Upper lobe of right lung (tissue), 1 donor: ENCODE results near the gene ETV6. TPM values are rescaled to one million over a fixed set of nuclear protein-coding genes. Genes with fewer than 3 reads are reported as not detected.

Source experiments
- ATAC-seq: fragments of 200-7000 bp; cut with Tn5 transposase; one replicate; pipeline ENCODE4 v1.9.1; 2020; ENCODE audit warnings: mild to moderate bottlenecking, moderate library complexity
- DNase-seq: peaks from one replicate; pipeline ENCODE4 v3.0.0-alpha.2; 2020
- H3K27ac ChIP-seq: fragments of 200-600 bp; one replicate; pipeline ENCODE4 v1.8.0; 2022
- H3K27me3 ChIP-seq: fragments of 200-600 bp; one replicate; pipeline ENCODE4 v1.8.0; 2022; ENCODE audit warnings: mild to moderate bottlenecking
- H3K36me3 ChIP-seq: fragments of 200-600 bp; one replicate; pipeline ENCODE4 v1.8.0; 2022
- H3K4me1 ChIP-seq: fragments of 200-600 bp; one replicate; pipeline ENCODE4 v1.8.0; 2022
- H3K4me3 ChIP-seq: fragments of 200-600 bp; one replicate; pipeline ENCODE4 v1.8.0; 2022; ENCODE audit warnings: mild to moderate bottlenecking
- H3K9me3 ChIP-seq: fragments of 200-600 bp; one replicate; pipeline ENCODE4 v1.8.0; 2022
- intact Hi-C: fragments of 100-400 bp; cut with DNase I; formaldehyde crosslinking; loops from one replicate; pipeline ENCODE4 v1.11.0; 2022
- total RNA-seq: library from RNA; stranded (reverse); fragmentation: NEBNext Ultra II Directional; extraction: Animal tissue kit (Norgen Biotek cat#: 25700); gene quantifications from one replicate; pipeline ENCODE4 v1.2.1, GENCODE V29; 2021
- TF ChIP-seq, protein P1 (sequence below): fragments of 200-600 bp; IDR thresholded peaks from one replicate; pipeline ENCODE4 v1.8.0; 2022; ENCODE audit warnings: antibody characterized with exemption
- donor health status: DM: no; HTN: yes; CAD: no; lungs with severe emphysema.

ETV6 gene
- total RNA-seq, 1 donor from 2014 or later, result 45.0 TPM

DNA sequence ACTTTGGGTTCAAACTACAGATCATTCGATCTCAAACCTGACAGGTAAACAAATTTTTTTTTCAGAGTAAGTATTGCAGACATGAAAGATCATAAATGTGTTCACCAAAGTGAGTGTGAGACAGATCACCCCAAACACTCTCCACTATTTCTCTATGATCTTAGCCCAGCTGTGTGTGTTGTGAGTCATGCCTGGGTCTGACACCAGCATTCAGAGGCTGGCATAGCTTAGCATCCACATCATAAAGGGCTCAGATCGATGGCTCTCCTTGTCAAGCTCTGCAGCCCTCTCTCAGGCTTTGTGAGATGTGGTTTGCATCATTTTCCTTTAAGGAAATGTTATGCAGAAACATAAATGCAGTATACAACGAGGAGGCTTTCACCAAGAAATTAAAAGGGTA lies 164.9 kb downstream of the ETV6 start:
- peaks cover 45% of the 10 kb centered on the region for H3K4me1 ChIP-seq
- intact Hi-C loops, result no loop called here
- no peak for DNase-seq
- no peak for ATAC-seq
- no peak overlapping the region for H3K27ac ChIP-seq
- H3K4me3 ChIP-seq, result no peak overlapping the region
- no peaks in the 10 kb centered on the region for H3K27me3 ChIP-seq
- H3K36me3 ChIP-seq, result no peaks in the 10 kb centered on the region
- TF ChIP-seq, protein P1, sequence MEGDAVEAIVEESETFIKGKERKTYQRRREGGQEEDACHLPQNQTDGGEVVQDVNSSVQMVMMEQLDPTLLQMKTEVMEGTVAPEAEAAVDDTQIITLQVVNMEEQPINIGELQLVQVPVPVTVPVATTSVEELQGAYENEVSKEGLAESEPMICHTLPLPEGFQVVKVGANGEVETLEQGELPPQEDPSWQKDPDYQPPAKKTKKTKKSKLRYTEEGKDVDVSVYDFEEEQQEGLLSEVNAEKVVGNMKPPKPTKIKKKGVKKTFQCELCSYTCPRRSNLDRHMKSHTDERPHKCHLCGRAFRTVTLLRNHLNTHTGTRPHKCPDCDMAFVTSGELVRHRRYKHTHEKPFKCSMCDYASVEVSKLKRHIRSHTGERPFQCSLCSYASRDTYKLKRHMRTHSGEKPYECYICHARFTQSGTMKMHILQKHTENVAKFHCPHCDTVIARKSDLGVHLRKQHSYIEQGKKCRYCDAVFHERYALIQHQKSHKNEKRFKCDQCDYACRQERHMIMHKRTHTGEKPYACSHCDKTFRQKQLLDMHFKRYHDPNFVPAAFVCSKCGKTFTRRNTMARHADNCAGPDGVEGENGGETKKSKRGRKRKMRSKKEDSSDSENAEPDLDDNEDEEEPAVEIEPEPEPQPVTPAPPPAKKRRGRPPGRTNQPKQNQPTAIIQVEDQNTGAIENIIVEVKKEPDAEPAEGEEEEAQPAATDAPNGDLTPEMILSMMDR, result no peak
- no peaks in the 10 kb centered on the region for H3K9me3 ChIP-seq

DNA sequence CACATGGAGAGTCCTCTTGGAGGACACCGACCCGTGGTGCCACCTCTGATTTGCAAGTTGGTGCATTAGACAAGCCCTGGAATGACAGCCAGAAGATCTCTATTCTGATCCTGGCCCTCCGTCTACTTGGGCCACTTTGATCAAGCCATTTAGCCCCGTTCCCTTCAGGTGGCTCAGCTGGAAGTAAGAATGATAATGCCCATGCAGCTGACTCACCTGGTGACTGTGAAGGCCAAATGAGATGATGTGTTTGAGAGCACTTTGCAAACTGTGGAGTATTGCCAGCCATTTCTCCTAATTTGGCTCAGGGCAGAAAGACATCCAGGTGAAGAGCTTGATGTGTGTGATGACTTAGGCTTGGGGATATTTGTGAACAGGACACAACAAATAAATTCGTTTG lies 165.9 kb downstream of the ETV6 start:
- TF ChIP-seq, protein P1, result no peak
- Histone ChIP-seq H3K27ac (no peak overlapping the region), H3K9me3 (no peaks in the 10 kb centered on the region), H3K27me3 (no peaks in the 10 kb centered on the region), H3K4me1 (peaks cover 45% of the 10 kb centered on the region), H3K36me3 (no peaks in the 10 kb centered on the region), H3K4me3 (no peak overlapping the region)
- ATAC-seq (no peak), DNase-seq (no peak)
- intact Hi-C loops, result no loop called here

DNA sequence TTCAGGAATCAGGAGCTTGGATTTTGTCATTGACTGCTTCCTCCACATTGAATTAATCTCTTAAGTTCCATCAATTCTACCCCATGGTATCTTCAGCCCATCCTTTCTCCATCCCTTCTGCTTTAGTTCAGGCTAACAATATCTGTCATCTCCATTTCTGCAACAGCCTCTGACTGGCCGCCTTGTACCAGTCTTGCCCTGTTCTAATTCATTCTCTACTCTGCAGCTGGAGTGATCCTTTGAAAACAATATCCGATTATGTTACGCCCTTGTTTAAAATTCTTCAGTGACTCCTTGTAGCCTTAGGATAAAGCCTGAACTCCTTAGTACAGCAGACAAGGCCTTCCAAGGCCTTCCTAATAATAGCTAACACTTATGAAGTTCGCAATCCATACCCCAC lies 170.2 kb downstream of the ETV6 start:
- ATAC-seq (no peak), DNase-seq (no peak)
- no peaks in the 10 kb centered on the region for H3K36me3 ChIP-seq
- peaks cover 22% of the 10 kb centered on the region for H3K4me1 ChIP-seq
- no peak overlapping the region for H3K4me3 ChIP-seq
- no peak overlapping the region for H3K27ac ChIP-seq
- H3K9me3 ChIP-seq, result no peaks in the 10 kb centered on the region
- TF ChIP-seq, protein P1, result no peak
- intact Hi-C loops, result no loop called here
- no peaks in the 10 kb centered on the region for H3K27me3 ChIP-seq

DNA sequence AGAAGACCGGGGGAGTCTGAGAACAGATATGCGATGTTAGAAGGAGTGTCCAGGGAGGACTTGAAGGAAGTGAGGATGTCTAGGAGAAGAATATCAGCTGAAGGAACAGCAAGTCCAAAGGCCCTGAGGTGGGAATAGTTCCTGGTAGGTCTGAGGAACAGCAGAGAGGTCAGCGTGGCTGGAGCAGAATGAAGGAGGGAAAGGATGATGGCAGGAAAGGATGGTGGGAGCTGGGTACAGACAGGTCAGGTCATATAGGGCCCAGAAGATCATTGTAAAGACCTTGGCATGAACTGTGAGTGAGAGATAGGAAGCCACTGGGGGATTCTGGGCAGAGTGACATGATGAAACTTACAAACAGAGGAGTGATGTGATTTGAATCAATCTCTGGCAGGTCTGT lies 171.0 kb downstream of the ETV6 start:
- ATAC-seq (no peak), DNase-seq (no peak)
- TF ChIP-seq, protein P1, result no peak
- Histone ChIP-seq H3K4me3 (no peak overlapping the region), H3K27me3 (no peaks in the 10 kb centered on the region), H3K4me1 (peaks cover 20% of the 10 kb centered on the region), H3K27ac (no peak overlapping the region), H3K36me3 (no peaks in the 10 kb centered on the region), H3K9me3 (no peaks in the 10 kb centered on the region)
- intact Hi-C loops, result no loop called here

DNA sequence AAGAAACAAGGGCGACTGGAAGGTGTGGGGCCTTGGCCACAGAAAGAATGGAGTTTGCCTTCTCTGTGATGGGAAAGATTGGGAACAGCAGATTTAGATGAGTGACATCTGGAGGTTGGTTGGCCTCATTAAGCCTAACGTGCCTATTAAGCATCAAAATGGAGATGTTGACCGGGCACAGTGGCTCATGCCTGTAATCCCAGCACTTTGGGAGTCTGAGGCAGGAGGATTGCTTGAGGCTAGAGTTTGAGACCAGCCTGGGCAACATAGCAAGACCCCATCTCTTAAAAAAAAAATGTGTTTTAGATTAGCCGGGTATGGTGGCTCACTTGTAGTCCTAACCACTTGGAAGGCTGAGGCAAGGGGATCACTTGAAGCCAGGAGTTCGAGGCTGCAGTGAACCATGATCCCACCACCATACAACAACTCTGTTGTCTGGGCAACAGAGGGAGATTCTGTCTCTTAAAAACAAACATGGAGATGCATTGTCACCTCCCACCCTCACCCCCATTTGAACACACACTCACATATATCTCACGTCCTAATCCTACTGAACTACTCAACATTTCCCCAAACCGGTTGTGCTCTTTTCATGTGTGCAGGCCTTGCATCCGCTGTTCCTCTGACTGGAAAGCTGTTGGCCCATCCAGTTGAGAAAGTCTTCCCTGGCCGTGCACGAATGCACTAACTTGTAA lies 172.1 kb downstream of the ETV6 start:
- intact Hi-C loops, result no loop called here
- TF ChIP-seq, protein P1, result no peak
- ATAC-seq, result peak; percentile 8
- Histone ChIP-seq H3K27me3 (no peaks in the 10 kb centered on the region), H3K4me1 (peaks cover 20% of the 10 kb centered on the region), H3K36me3 (no peaks in the 10 kb centered on the region), H3K4me3 (no peak overlapping the region), H3K27ac (no peak overlapping the region), H3K9me3 (no peaks in the 10 kb centered on the region)
- DNase-seq, result no peak
